SU-DHL-6 (cell line): ENCODE measurements around the gene PIR.

Experiments
- H2AFZ ChIP-seq: fragments of 200-600 bp; sonication (generic); 2 replicates; pipeline ENCODE4 v1.6.1; 2014; ENCODE audit warnings: low read depth, mild to moderate bottlenecking, moderate library complexity, mixed read lengths, antibody characterized with exemption, low read length; ENCODE audit not compliant: severe bottlenecking
- H3F3A ChIP-seq: fragments of 200-600 bp; shearing (Covaris generic); 2 replicates; pipeline ENCODE4 v1.6.0; 2016; ENCODE audit warnings: antibody characterized with exemption, mild to moderate bottlenecking; ENCODE audit not compliant: insufficient read depth
- H3K27ac ChIP-seq: fragments of 200-600 bp; sonication (generic); 2 replicates; pipeline ENCODE4 v1.5.1; 2016; ENCODE audit warnings: low read depth, mild to moderate bottlenecking, low read length, moderate library complexity, mixed read lengths
- H3K27me3 ChIP-seq: fragments of 200-600 bp; sonication (generic), shearing (Covaris generic); 2 replicates; pipeline ENCODE4 v1.6.0; 2014; ENCODE audit warnings: mild to moderate bottlenecking, low read length
- H3K36me3 ChIP-seq: fragments of 200-600 bp; sonication (generic); 2 replicates; pipeline ENCODE4 v1.6.1; 2014; ENCODE audit warnings: mild to moderate bottlenecking, low read length, mixed read lengths
- H3K4me2 ChIP-seq: fragments of 300-600, 200-600 bp; shearing (Covaris generic), sonication (generic); 2 replicates; pipeline ENCODE4 v1.6.0; 2014; ENCODE audit warnings: low read length, low read depth, mild to moderate bottlenecking; ENCODE audit not compliant: poor library complexity, severe bottlenecking
- H3K4me3 ChIP-seq: fragments of 200-600 bp; sonication (generic); 2 replicates; pipeline ENCODE4 v1.5.1; 2014; ENCODE audit warnings: antibody characterized with exemption, low read length, mild to moderate bottlenecking, mixed read lengths; ENCODE audit not compliant: insufficient read depth, poor library complexity, severe bottlenecking
- H3K79me2 ChIP-seq: fragments of 200-600 bp; sonication (generic); 2 replicates; pipeline ENCODE4 v1.6.1; 2014; ENCODE audit warnings: mild to moderate bottlenecking, low read length, moderate library complexity; ENCODE audit not compliant: insufficient read depth
- H3K9ac ChIP-seq: fragments of 200-600 bp; sonication (generic); 2 replicates; pipeline ENCODE4 v1.7.0; 2014; ENCODE audit warnings: mild to moderate bottlenecking, low read length
- H3K9me2 ChIP-seq: fragments of 200-600 bp; sonication (generic); replicated peaks from 2 replicates; pipeline ENCODE4 v1.6.1; 2014; ENCODE audit warnings: low read length; ENCODE audit not compliant: insufficient read depth
- H3K9me3 ChIP-seq: fragments of 200-600 bp; sonication (generic); 2 replicates; pipeline ENCODE4 v1.6.1; 2014; ENCODE audit warnings: low read length, mixed read lengths; ENCODE audit not compliant: insufficient read depth
- H4K20me1 ChIP-seq: fragments of 200-600 bp; sonication (generic); 2 replicates; pipeline ENCODE4 v1.6.1; 2014; ENCODE audit warnings: low read depth, mild to moderate bottlenecking, antibody characterized with exemption, low read length, moderate library complexity, mixed read lengths
- CTCF ChIP-seq: fragments of 200-600 bp; sonication (generic); IDR thresholded peaks from one replicate; pipeline ENCODE4 v1.5.1; 2017; ENCODE audit warnings: antibody characterized with exemption, mild to moderate bottlenecking, low read length, moderate library complexity; ENCODE audit not compliant: insufficient read depth, poor library complexity, severe bottlenecking
- EZH2phosphoT487 ChIP-seq: fragments of 200-600 bp; sonication (generic), shearing (Covaris generic); conservative IDR thresholded peaks from 2 replicates; pipeline ENCODE4 v1.6.1; 2018; ENCODE audit warnings: mild to moderate bottlenecking, antibody characterized with exemption, low read length, moderate library complexity, mixed read lengths

PIR gene

DNA sequence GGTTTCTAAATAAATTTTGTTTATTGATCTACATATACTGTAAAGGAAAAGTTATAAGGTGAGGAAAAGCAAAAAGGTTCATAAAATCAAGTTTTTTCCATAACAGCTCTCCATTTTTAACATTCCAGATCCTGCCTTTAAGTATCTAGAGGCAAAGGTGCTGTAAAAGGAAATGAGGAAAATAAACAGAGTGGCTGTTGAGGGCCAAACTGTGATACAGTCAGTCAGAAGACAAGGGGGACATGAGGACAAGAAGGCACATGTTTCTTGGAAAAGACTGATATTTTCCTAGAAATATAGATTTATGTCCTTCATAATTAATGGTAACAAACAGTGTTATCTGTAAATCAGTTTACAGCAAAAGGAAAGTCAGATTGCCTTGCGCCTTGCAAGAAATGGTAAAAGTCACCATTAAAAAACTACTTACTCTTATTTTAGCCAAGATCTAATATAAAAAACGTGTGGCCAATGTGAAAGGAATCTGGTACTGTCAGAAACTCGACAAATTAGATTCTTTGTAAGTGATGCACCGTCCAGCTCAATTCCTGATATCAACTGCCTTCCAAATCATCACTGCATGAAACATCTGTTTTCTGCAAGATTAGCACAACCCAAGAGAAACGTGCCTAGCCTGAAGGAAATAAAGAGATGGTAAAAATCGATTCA is 75.0 kb downstream of the PIR start:
- Histone ChIP-seq H3K79me2 (no peaks in the 10 kb centered on the region), H3K9me2 (no peaks in the 10 kb centered on the region), H2AFZ (no peak overlapping the region), H3K36me3 (no peaks in the 10 kb centered on the region), H3K27ac (no peak overlapping the region), H3F3A (no peaks in the 10 kb centered on the region), H3K4me2 (no peak overlapping the region), H3K27me3 (no peaks in the 10 kb centered on the region), H3K9ac (no peak overlapping the region), H3K4me3 (no peak overlapping the region), H4K20me1 (no peaks in the 10 kb centered on the region), H3K9me3 (no peaks in the 10 kb centered on the region)
- TF ChIP-seq CTCF, result no peak
- no peak for TF ChIP-seq EZH2phosphoT487

- H2AFZ ChIP-seq, result no peak overlapping the region
- H3K79me2 ChIP-seq, result no peaks in the 10 kb centered on the region
- TF ChIP-seq CTCF (no peak), EZH2phosphoT487 (no peak)
- H3F3A ChIP-seq, result no peaks in the 10 kb centered on the region
- no peaks in the 10 kb centered on the region for H4K20me1 ChIP-seq
- no peak overlapping the region for H3K27ac ChIP-seq
- no peaks in the 10 kb centered on the region for H3K9me2 ChIP-seq
- H3K27me3 ChIP-seq, result no peaks in the 10 kb centered on the region
- no peaks in the 10 kb centered on the region for H3K9me3 ChIP-seq
- no peak overlapping the region for H3K9ac ChIP-seq
- H3K4me2 ChIP-seq, result no peak overlapping the region
- H3K4me3 ChIP-seq, result no peak overlapping the region
- H3K36me3 ChIP-seq, result no peaks in the 10 kb centered on the region
Observed at GRCh38 chrX:15416133-15416993, 76.8 kb downstream of the PIR start.

DNA sequence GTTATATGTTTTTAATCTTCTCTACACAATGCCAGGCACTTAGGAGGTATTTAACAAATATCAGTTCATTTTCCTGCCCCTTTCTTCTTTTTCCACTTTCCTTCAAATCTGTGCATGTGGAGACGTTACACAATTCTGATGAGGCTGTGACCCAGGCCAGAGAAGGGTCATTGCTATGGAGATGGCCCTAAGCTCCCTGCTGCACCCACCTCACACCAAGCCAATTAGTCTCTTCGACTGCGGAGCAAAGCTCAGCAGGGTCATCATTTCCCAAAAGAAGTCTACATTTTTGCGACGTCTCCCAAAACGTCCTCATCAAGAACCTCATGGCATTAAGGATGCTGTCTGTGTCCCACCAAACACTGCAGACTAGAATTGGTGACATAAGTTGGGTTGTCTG is 80.0 kb downstream of the PIR start:
- no peaks in the 10 kb centered on the region for H3K27me3 ChIP-seq
- no peaks in the 10 kb centered on the region for H3K9me3 ChIP-seq
- no peaks in the 10 kb centered on the region for H3F3A ChIP-seq
- no peaks in the 10 kb centered on the region for H3K9me2 ChIP-seq
- TF ChIP-seq EZH2phosphoT487 (no peak), CTCF (no peak)
- H4K20me1 ChIP-seq, result no peaks in the 10 kb centered on the region
- H3K4me2 ChIP-seq, result no peak overlapping the region
- no peaks in the 10 kb centered on the region for H3K36me3 ChIP-seq
- no peak overlapping the region for H3K9ac ChIP-seq
- no peaks in the 10 kb centered on the region for H3K79me2 ChIP-seq
- no peak overlapping the region for H3K27ac ChIP-seq
- H2AFZ ChIP-seq, result no peak overlapping the region
- no peak overlapping the region for H3K4me3 ChIP-seq
